ENCODE measurements around the gene SYT6. TPM values are rescaled to one million over a fixed set of nuclear protein-coding genes. Genes with fewer than 3 reads are reported as not detected.

SYT6 gene
- total and polyA plus RNA-seq, 10 of the 15 experiments (the other 5 are each of a cell fraction or from before 2014, with no cell fraction given): 0.05 to 0.39 TPM; not detected in 8

GRCh38 chr1:114122941-114123618, 30.6 kb downstream of the SYT6 start:
- FAIRE-seq: no peak
- TF ChIP-seq NR2C2 (IDR thresholded peaks at IDR 0.05; ENCODE audit: borderline replicate concordance, control insufficient read depth, insufficient read length, low read depth) (no peak), PKNOX1 (IDR thresholded peaks at IDR 0.05) (no peak), ZBTB4 (CRISPR knock-in tag; IDR thresholded peaks at IDR 0.05) (no peak), IRF3 (IDR thresholded peaks at IDR 0.05) (no peak), E2F8 (IDR thresholded peaks at IDR 0.05; ENCODE audit: low read depth, partially characterized antibody) (no peak), PBX3 (IDR thresholded peaks at IDR 0.05; ENCODE audit: insufficient replicate concordance, low read depth, low read length) (no peak), HCFC1 (IDR thresholded peaks at IDR 0.05; ENCODE audit: low read length) (no peak), CBX3 (IDR thresholded peaks at IDR 0.05; ENCODE audit: borderline replicate concordance, low read depth) (no peak), POLR2AphosphoS2 (IDR thresholded peaks at IDR 0.05; ENCODE audit: low read depth, low read length) (no peak), TARDBP (IDR thresholded peaks at IDR 0.05; ENCODE audit: borderline replicate concordance) (no peak), RFX5 (IDR thresholded peaks at IDR 0.05; ENCODE audit: low read depth, low read length) (no peak), ZNF274 (IDR thresholded peaks at IDR 0.05; ENCODE audit: insufficient read depth, insufficient read length) (no peak)

More at GRCh38 chr1:114122941-114123618, 30.6 kb downstream of the SYT6 start:
- 55% methylated on average over 9 of the region's 9 CpGs for WGBS (ENCODE audit: insufficient coverage, insufficient replicate concordance, low lambda C conversion rate, missing lambda C conversion rate)
- H3K27me3 ChIP-seq (replicated peaks in 1 of 2; ENCODE audit: control insufficient read depth in 2 of 2, insufficient read depth in 2 of 2, low read length in 1 of 2): 0 out of 4 replicates have a peak, but pooled peaks cover 0 to 1% of the 10 kb centered on the region in 2 experiments
- in situ Hi-C loops (cut with MboI) (no loop called here), intact Hi-C loops (cut with micrococcal nuclease; ENCODE audit: unreplicated experiment) (no loop called here)
- no TSS peak for BruUV-seq (replicated peaks)
- DNase-seq (ENCODE audit: low read depth, low spot score) (no peak), ATAC-seq (no peak)
- no peak overlapping the region for H2AFZ ChIP-seq (ENCODE audit: control insufficient read depth, low read depth, low read length)
- H3K4me2 ChIP-seq (ENCODE audit: control insufficient read depth, insufficient read depth): no peak overlapping the region
- POLR2A ChIA-PET: no interaction called here
- peaks cover 6% of the 10 kb centered on the region for H3K4me1 ChIP-seq (ENCODE audit: control insufficient read depth, insufficient read depth, low read length)
- no peaks in the 10 kb centered on the region for H3K36me3 ChIP-seq (ENCODE audit: control insufficient read depth in 2 of 2, insufficient read depth in 2 of 2, low read length in 1 of 2)
- H3K4me3 ChIP-seq: no peak overlapping the region
- no peak overlapping the region for H3K9ac ChIP-seq (ENCODE audit: control insufficient read depth, insufficient read depth, low read length)
- no peaks in the 10 kb centered on the region for H4K20me1 ChIP-seq (ENCODE audit: control insufficient read depth, insufficient read depth)
- CTCF ChIA-PET: interaction anchor here (0.6 kb wide), 1 partner anchor 160 kb away, joined by 3 read pairs; no protein-coding TSS in a partner anchor
- no peak overlapping the region for H3K27ac ChIP-seq (ENCODE audit: control insufficient read depth, insufficient read depth)
- H3K79me2 ChIP-seq (ENCODE audit: control insufficient read depth, insufficient read depth, low read length): no peaks in the 10 kb centered on the region
- SMC1A ChIA-PET (ENCODE audit: uncharacterized antibody, unreplicated experiment): interaction anchor here (0.6 kb wide), 1 partner anchor 144 kb away, joined by 5 read pairs; no protein-coding TSS in a partner anchor
- no peaks in the 10 kb centered on the region for H3K9me3 ChIP-seq (replicated peaks; ENCODE audit: control insufficient read depth, insufficient read depth, low read length)
- RAD21 ChIA-PET (ENCODE audit: unreplicated experiment): interaction anchor here (1.1 kb wide), 1 partner anchor 160 kb away, joined by 4 read pairs; no protein-coding TSS in a partner anchor

Data from GM12878 (cell line).